ENCODE data around the gene SESN1. TPM values are rescaled to one million over a fixed set of nuclear protein-coding genes. Genes with fewer than 3 reads are reported as not detected.

Gene SESN1
- total and polyA plus RNA-seq, 7 donors = 15.1 to 176 (median 101) TPM

DNA sequence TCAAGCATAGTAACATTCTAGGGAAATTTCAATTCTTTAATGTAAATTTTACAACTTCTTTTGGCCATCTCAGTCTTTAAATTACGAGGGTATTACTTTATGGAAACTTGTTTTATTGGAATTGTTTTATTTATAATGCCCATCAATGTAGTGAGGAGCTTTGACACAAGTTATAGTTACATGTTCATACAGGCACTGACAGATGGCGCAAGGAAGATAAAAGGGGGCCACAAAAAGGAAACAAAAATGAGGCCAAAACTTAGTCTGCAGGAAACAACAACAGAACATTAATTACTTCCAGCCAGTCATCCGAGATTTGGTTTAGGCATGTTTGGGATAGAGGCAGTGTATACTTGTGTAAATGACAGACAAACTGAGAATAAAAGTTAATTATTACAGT, 18.3 kb downstream of the SESN1 start:
- intact Hi-C loops (cut with DNase I) = loop anchor here (2.0 to 10.0 kb wide), 2 partner anchors 178 to 242 kb away; no protein-coding TSS in a partner anchor
- 44 to 58% (median 54%) methylated on average over 3 of the region's 3 CpGs for WGBS, 3 donors
- peaks cover 89% of the 10 kb centered on the region for H3K4me1 ChIP-seq
- no peaks in the 10 kb centered on the region for H3K36me3 ChIP-seq (ENCODE audit: insufficient read depth in 1 of 2, low read depth in 1 of 2)
- no peaks in the 10 kb centered on the region for H3K9me3 ChIP-seq
- no peak overlapping the region for H3K4me3 ChIP-seq
- no peak for DNase-seq
- H3K27me3 ChIP-seq (ENCODE audit: insufficient read depth in 3 of 3, low read length in 2 of 3) = no peaks in the 10 kb centered on the region
- peak overlapping the region; percentile 98 for H3K27ac ChIP-seq
- no peak for ATAC-seq
- TF ChIP-seq, protein P1, sequence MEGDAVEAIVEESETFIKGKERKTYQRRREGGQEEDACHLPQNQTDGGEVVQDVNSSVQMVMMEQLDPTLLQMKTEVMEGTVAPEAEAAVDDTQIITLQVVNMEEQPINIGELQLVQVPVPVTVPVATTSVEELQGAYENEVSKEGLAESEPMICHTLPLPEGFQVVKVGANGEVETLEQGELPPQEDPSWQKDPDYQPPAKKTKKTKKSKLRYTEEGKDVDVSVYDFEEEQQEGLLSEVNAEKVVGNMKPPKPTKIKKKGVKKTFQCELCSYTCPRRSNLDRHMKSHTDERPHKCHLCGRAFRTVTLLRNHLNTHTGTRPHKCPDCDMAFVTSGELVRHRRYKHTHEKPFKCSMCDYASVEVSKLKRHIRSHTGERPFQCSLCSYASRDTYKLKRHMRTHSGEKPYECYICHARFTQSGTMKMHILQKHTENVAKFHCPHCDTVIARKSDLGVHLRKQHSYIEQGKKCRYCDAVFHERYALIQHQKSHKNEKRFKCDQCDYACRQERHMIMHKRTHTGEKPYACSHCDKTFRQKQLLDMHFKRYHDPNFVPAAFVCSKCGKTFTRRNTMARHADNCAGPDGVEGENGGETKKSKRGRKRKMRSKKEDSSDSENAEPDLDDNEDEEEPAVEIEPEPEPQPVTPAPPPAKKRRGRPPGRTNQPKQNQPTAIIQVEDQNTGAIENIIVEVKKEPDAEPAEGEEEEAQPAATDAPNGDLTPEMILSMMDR (IDR thresholded peaks at IDR 0.05) = no peak

- no peak overlapping the region for H3K4me3 ChIP-seq
- DNase-seq (no peak), ATAC-seq (no peak)
- H3K27me3 ChIP-seq (ENCODE audit: insufficient read depth in 3 of 3, low read length in 2 of 3) = no peaks in the 10 kb centered on the region
- H3K4me1 ChIP-seq = peaks cover 89% of the 10 kb centered on the region
- H3K36me3 ChIP-seq (ENCODE audit: insufficient read depth in 1 of 2, low read depth in 1 of 2) = no peaks in the 10 kb centered on the region
- intact Hi-C loops (cut with DNase I) = loop anchor here (2.0 to 10.0 kb wide), 2 partner anchors 177 to 241 kb away; no protein-coding TSS in a partner anchor
- no peaks in the 10 kb centered on the region for H3K9me3 ChIP-seq
- TF ChIP-seq, protein P1 (IDR thresholded peaks at IDR 0.05) = no peak
- H3K27ac ChIP-seq = peak overlapping the region; percentile 98
These were observed 18.7 kb downstream of the SESN1 start for GRCh38 chr6:109075934-109076333.

DNA sequence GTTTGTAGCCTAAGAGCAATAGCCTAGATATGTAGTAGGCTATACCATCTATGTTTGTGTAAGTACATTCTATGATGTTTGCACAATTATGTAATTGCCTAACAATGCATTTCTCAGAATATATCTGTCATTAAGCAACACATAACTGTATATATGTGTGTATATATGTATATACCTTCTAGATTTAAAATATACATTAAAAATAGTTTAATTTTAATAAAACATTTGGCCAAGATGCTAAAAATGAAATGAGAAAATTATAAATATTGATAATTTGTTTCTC, 20.6 kb downstream of the SESN1 start:
- peak overlapping the region; percentile 98 for H3K27ac ChIP-seq
- intact Hi-C loops (cut with DNase I) = loop anchor here (5.0 to 10.0 kb wide), 6 partner anchors 67 to 532 kb away; no protein-coding TSS in a partner anchor
- peaks cover 84% of the 10 kb centered on the region for H3K4me1 ChIP-seq
- DNase-seq (no peak), ATAC-seq (no peak)
- TF ChIP-seq, protein P1 (IDR thresholded peaks at IDR 0.05) = no peak
- no peaks in the 10 kb centered on the region for H3K36me3 ChIP-seq (ENCODE audit: insufficient read depth in 1 of 2, low read depth in 1 of 2)
- no peaks in the 10 kb centered on the region for H3K27me3 ChIP-seq (ENCODE audit: insufficient read depth in 3 of 3, low read length in 2 of 3)
- no peaks in the 10 kb centered on the region for H3K9me3 ChIP-seq
- peak overlapping the region; percentile 15 for H3K4me3 ChIP-seq

- no peaks in the 10 kb centered on the region for H3K9me3 ChIP-seq
- no peak for DNase-seq
- no peaks in the 10 kb centered on the region for H3K27me3 ChIP-seq (ENCODE audit: insufficient read depth in 3 of 3, low read length in 2 of 3)
- ATAC-seq = peak; percentile 48 to 69 (median 64)
- peak overlapping the region; percentile 15 for H3K4me3 ChIP-seq
- H3K4me1 ChIP-seq = peaks cover 85% of the 10 kb centered on the region
- TF ChIP-seq, protein P1 (IDR thresholded peaks at IDR 0.05) = peak; percentile 70
- H3K36me3 ChIP-seq (ENCODE audit: insufficient read depth in 1 of 2, low read depth in 1 of 2) = no peaks in the 10 kb centered on the region
- WGBS, 3 donors = 26 to 36% (median 28%) methylated on average over 7 of the region's 7 CpGs
- H3K27ac ChIP-seq = peak overlapping the region; percentile 98
- intact Hi-C loops (cut with DNase I) = loop anchor here (2.0 to 10.0 kb wide), 7 partner anchors 66 to 531 kb away; no protein-coding TSS in a partner anchor
These were observed 21.1 kb downstream of the SESN1 start for GRCh38 chr6:109073344-109074132.
